GM19023 (cell line): ENCODE measurements around the gene CYB561.

Source experiments
- ATAC-seq: cut with Tn5 transposase; IDR thresholded peaks from one replicate; pipeline ENCODE4 v1.9.1; 2021; ENCODE audit warnings: mild to moderate bottlenecking, moderate library complexity; ENCODE audit not compliant: unreplicated experiment

CYB561 gene

DNA sequence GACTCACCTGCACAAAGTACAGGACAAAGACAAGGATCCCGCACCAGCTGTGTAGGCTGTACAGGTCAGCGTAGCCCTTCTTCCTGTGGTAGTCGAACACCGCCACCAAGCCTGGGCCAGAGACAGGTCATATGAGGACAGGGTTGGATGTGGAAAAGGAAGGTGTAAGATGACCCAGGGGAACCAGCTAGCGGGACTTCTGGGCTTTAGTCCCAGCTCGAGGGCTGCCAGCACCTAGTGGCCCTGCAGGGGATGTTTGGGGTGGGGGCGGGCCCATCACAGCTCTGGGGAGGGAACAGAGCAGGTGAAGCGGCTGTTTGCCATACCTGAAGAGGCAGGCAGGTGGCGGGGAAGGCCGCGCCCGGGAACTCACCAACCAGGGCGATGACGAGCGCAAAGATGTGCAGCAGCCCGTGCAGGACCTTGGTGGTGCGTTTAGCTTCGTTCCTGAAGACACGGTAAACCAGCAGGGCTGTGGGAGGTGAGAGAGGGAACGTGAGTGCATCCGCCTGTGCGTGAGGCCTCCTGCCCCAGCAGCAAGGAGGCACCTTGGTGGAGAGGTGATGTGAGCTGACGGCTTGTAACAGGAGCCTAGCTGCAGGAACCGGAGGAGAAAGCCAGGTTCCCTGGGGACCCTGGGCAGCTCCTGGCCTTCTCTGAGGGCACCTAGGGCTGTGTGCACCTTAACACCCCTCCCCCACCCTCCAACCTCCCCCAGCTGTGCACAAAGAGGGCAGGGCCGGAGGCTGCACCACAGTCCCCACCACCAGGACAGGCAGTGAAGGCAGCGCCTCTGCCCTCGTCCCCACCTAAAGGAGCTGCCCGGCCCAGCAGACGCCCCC, 10.2 kb downstream of the CYB561 start:
- no peak for ATAC-seq

DNA sequence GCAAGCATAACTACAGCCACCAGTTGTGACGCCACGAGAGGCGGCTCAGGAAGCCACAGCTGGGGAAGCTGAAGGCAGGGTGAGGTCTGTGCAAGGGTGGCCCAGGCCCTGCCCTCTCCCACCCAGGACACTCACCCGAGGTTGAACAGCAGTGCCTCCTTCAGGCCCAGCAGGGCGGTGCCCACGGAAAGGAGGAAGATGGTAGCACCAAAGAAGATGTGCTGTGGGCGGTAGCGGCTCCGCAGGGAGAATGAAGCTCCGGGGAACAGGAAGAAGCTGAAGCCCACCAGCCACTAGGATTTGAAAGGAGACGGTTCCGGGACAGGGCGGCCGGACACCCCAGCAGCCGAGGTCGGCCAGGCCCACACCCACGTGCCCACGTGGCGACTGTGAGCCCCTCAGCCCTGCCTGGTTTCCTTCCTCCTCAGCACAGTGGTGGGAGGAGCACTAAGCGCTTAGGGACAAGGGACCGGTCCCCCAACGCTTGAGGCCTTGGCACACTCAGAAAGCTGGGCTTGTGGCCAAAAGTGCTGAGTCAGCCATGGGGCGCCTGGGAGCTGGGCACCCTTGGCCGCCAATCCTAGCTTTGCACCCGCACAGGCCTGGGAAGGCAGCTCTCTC, 11.0 kb downstream of the CYB561 start:
- ATAC-seq: no peak

DNA sequence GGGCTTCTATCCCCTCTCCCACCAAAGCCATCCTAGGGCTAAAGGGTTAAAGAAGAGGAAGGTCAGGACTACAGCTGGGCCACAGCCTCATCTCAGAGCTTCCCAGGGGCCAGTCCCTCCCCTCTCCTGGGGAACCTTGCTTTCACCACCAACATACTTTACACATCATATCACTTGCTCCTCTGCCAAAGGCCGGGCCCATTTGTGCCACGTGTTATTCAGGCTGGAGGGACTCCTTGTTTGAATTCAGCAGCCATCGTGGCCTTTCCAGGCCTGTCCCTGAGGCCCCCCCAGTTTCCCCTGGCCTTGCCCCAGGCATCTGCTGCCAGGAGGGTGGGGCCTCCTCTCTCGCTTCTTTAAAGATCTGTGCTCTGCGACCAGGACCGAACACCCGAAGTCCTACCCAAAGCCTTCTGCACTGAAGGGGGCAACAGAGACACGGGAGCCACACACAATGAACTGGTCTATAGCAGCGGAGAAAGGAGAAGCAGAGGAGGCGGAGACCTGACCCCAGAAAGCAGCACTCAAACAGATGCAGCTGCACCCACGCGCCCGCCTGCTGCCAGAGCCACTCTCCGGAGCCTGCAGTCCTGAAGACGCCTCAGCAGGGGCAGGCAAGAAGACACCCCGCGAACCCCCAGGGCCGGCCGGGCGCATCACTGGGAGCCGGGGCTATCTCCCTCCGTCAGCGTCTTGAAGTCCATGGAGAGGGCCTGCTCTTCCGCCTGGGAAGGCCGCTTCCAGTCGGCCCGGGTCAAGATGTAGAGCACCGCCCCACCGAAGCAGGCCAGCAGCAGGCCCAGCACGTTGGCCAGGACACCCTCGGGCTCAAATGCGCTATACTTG, 12.1 kb downstream of the CYB561 start:
- no peak for ATAC-seq

GRCh38 chr17:63431939-63432804, 13.9 kb downstream of the CYB561 start:
- ATAC-seq: no peak

DNA sequence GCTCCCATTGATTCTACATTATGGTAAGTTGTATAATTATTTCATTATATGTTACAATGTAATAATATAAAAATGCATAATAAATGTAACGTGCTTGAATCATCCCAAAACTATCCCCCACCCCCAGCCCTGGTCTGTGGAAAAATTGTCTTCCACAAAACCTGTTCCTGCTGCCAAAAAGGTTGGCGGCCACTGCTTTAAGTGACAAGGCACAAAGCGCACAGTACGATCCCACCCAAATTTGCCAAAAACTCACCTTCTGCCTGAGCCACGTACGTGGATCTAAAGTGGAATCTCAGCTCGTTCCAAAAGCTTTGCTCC, 14.5 kb downstream of the CYB561 start:
- no peak for ATAC-seq

DNA sequence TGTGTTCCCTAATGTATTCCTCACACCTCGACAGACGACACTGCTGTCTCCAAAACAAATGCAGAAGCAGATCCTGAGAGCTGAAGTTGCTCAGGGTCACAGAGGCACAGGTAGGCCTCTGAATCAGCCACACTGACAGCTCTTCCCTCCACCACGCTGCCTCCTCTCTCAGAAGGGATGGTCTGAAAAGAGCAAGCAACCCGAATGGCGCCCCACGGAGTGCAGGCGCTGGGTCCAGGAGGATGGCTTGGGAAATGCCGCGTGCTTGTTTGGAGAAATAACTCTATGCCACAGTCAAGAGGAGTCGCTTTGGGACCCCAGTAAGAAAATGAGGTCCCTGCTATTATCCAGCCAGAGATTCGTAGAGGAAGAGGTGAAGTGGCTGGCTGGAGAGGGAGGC, 15.9 kb downstream of the CYB561 start:
- ATAC-seq: no peak

- no peak for ATAC-seq
These were observed 16.3 kb downstream of the CYB561 start for GRCh38 chr17:63429766-63430165.

DNA sequence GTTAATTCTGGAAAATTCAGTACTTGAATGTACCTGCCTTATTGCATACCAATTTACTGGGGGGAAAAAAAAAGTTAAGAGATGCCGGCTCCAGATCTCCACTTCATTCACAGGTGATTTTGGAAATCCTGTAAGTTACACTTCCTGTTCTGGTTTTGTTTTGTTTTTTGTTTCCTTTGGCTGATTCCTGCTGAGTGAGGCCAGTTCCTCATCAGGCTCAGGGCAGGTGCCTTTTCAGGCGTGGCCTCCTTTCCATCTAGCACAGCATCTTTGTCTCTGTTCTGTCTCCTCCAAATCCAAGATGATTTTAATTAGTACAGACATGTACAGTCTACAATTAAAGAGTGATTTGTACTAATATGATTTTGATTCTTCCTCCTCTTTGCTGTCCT, 19.2 kb downstream of the CYB561 start:
- ATAC-seq: no peak

DNA sequence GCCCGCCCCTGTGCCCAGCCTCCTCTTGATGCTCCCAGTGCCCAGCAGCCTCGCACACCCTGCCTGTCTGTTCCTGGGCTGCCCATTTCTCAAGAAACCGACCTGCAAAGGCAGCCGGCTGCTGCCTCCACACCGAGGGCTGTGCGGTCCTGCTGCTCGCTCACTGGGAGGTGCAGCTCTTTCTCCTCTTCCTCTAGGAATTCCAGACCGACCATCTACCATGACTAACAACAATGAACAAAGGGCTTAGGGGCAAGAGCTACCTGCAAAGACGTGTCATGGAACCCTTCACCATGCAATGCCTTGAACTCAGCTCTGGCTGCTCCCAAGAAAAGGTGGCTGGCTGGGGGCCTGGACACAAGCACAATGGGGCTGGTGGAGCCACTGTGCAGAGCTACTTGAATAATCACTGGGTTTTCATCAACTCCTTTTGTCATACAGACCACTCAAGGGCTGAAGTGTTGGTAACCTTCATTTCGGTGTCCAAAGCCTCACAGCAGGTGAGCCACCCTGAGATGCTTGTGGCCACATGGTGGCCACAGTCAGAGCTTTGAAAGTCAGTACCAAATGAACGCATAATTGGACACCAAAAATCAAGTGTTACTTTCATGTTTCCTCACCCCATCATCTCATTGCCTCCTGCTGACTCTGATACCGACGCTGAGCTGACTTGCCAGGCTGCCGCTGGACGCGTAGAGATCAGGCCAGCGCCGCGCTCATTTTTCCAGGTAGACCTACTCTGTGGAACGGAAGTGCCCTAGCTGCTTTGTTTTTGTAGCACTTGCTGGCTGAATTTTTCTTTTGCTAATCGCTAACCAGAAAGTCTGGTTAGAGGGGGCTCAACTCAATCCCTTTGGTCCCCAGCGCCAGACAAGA, 19.8 kb downstream of the CYB561 start:
- ATAC-seq: no peak

- no peak for ATAC-seq
These were observed 20.6 kb downstream of the CYB561 start for GRCh38 chr17:63425483-63425882.

DNA sequence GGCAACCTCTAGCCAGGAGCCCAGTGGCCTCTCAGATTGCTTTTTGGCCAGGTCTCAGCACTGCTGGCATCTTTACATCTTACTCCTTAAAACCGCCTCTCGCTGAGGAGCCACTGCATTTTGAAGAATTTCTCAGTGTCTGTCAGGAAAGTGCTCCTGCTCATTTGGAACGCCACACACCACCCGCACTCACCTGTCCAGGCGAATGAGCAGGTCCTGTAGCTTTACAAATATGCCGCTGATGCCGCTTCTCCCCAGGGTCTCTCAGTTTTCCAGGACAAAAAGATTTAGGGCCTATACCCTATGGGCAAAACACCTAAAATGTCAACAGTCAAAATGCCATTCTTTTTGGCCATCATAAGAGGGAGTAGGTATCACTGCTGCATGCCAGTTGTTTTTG, 22.1 kb downstream of the CYB561 start:
- no peak for ATAC-seq

DNA sequence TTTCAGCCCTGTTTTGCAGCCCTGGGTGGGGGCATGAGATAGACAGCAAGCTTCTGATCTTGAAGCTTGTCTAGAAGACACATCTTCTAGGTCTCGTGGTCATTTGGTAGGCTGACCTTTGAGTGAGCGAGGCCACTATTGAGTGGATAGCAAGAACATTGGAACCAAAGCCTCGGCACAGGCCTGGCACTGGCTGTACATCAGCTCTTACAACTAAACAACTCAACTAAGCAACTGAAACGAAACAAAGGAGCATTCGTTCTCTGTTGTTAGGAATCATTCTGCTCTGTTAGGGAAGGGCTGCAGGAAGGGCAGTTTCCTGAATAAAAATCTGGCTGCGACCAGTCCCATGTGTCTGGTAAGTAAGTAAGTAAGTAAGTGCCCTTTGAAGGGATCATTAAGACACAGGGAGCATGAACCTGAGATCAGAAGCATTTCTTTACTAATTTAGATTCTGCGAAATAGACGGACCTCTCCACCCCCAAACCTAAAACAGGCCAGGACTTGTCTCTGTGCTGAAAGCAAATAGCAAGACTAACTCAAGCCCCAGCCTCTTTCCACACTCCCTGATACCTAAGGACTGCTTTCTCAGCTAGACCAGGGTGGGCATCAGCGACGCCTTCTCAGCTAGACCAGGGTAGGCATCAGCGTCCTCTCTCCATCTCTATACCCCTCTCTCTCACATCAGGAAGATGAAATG, 22.7 kb downstream of the CYB561 start:
- ATAC-seq: no peak

DNA sequence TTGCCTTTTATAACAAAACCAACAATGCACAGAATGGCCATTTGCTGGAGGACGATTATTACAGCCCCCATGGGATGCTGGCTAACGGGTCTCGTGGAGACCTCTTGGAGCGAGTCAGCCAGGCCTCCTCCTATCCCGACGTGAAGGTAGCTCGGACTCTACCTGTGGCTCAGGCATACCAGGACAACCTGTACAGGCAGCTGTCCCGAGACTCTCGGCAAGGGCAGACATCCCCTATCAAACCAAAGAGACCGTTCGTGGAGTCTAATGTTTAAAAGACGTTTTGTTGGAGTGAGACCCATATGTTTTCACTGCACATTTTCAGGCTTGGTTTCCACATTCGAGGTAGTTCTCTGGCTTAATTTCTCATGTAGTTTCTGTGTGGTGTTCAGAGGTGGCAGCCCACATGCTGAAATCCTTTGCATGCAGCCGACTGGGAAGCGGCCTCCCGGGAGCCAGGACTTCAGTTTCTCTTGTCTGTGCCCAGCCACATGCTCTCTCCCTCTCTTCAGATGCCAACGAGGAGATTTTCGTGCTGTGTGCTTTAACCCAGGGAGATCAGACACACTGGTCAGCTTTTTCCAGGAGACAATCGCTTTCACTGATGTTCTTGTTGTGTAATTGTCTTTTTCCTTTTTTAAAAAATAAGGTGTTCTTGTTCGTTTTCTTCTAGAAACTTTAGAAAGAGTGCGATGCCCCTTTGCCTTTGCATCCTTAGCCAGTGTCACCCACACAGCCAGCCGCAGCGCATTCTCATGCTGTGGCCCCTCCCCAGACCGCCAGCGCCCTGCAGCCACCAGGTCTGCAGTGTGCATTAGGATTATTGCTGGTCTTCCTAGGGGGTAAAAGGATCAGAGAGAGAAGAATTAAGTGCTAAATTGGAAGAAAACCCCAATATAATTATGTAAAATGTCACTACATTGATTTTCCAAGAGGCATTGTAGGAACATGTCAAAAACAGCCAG, 24.1 kb downstream of the CYB561 start:
- ATAC-seq: no peak

GRCh38 chr17:63420868-63421680, 25.0 kb downstream of the CYB561 start:
- no peak for ATAC-seq

DNA sequence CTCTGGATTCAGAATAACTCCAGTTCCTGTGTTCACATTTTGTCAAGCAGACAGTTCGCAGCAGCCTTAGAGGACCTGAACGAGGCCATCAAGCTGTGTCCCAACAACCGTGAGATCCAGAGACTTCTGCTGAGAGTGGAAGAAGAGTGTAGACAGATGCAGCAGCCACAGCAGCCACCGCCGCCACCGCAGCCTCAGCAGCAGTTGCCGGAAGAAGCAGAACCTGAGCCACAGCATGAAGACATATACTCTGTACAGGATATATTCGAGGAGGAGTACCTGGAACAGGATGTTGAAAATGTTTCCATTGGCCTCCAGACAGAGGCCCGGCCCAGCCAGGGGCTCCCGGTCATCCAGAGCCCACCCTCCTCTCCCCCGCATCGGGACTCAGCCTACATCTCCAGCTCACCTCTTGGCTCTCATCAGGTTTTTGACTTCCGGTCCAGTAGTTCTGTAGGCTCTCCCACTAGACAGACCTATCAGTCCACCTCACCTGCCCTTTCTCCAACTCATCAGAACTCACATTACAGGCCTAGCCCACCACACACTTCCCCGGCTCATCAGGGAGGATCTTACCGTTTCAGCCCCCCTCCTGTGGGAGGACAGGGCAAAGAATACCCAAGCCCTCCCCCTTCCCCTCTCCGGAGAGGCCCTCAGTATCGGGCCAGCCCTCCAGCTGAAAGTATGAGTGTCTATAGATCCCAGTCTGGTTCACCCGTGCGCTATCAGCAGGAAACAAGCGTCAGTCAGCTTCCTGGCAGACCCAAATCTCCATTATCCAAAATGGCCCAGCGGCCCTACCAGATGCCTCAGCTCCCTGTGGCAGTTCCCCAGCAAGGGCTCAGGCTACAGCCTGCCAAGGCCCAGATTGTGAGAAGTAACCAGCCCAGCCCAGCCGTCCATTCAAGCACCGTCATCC, 25.9 kb downstream of the CYB561 start:
- ATAC-seq: no peak

- ATAC-seq: no peak
These were observed 26.7 kb downstream of the CYB561 start for GRCh38 chr17:63419398-63419797.
